ENCODE results near the gene GLG1.

DNA sequence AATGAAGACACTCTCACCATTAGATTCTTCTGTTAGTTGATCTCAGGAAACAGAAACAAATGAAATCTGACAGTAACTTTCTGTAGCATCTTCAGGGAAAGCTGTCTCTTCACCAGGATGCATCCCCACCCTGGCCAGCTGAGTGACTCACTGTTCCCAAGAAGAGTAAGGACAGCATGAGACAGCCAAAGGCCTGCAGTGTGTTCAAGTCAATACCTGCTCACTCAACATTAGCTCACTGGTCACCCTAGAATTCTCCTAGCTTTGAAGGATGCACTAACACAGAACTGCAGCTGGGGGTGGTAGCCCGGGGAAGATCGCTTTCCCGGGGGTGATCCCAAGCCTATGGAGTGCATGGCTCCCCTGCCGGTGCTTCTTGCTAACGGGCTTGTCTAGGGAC is 157.4 kb downstream of the GLG1 start:
- TF ChIP-seq EP300 (IDR thresholded peaks at IDR 0.05; ENCODE audit: borderline replicate concordance): no peak
- TF ChIP-seq CREB1 (IDR thresholded peaks at IDR 0.05; ENCODE audit: low read depth): no peak
- TF ChIP-seq REST (IDR thresholded peaks at IDR 0.05; ENCODE audit: low read depth): no peak
